HepG2 (cell line): ENCODE measurements around the gene CHID1. TPM values are rescaled to one million over a fixed set of nuclear protein-coding genes. Genes with fewer than 3 reads are reported as not detected.

Experiments
- AKNA ChIP-seq: sonication (generic); formaldehyde crosslinking; IDR thresholded peaks from 2 replicates; pipeline ENCODE4 v1.4.0; 2020; ENCODE audit warnings: missing genetic modification reagents, borderline replicate concordance
- ERF ChIP-seq: IDR thresholded peaks from 2 replicates; pipeline ENCODE4 v1.6.1; 2018; ENCODE audit warnings: missing biosample characterization, missing genetic modification reagents
- FOSL1 ChIP-seq: sonication (generic); formaldehyde crosslinking; IDR thresholded peaks from 2 replicates; pipeline ENCODE4 v1.9.0; 2021; ENCODE audit warnings: missing genetic modification reagents, borderline replicate concordance
- HNRNPK ChIP-seq: fragments of 200-400 bp; formaldehyde crosslinking; IDR thresholded peaks from 2 replicates; pipeline ENCODE4 v1.6.1; 2018; ENCODE audit warnings: low read length, low read depth, moderate library complexity, mild to moderate bottlenecking; ENCODE audit not compliant: poor library complexity, severe bottlenecking
- HOXD1 ChIP-seq: sonication (generic); formaldehyde crosslinking; IDR thresholded peaks from 2 replicates; pipeline ENCODE4 v1.5.0; 2020; ENCODE audit warnings: missing genetic modification reagents
- IKZF1 ChIP-seq: fragments of 450-650 bp; IDR thresholded peaks from 2 replicates; pipeline ENCODE4 v1.7.1; 2016
- MTF1 ChIP-seq: sonication (generic); formaldehyde crosslinking; IDR thresholded peaks from 2 replicates; pipeline ENCODE4 v1.5.0; 2020; ENCODE audit warnings: missing genetic modification reagents
- MYC ChIP-seq: sonication (generic); formaldehyde crosslinking; IDR thresholded peaks from 2 replicates; pipeline ENCODE4 v1.9.0; 2021; ENCODE audit warnings: missing genetic modification reagents, borderline replicate concordance
- NCOA5 ChIP-seq: sonication (generic); formaldehyde crosslinking; IDR thresholded peaks from 2 replicates; pipeline ENCODE4 v1.4.0; 2020; ENCODE audit warnings: missing genetic modification reagents
- NFKBIZ ChIP-seq: IDR thresholded peaks from 2 replicates; pipeline ENCODE4 v1.6.1; 2018; ENCODE audit warnings: missing genetic modification reagents, missing compliant biosample characterization
- PBX2 ChIP-seq: IDR thresholded peaks from 2 replicates; pipeline ENCODE4 v1.6.1; 2016; ENCODE audit warnings: control low read depth
- PRMT3 ChIP-seq: sonication (generic); formaldehyde crosslinking; IDR thresholded peaks from 2 replicates; pipeline ENCODE4 v1.8.1; 2022; ENCODE audit warnings: low read depth, mild to moderate bottlenecking, moderate library complexity, missing genetic modification reagents, borderline replicate concordance
- RBAK ChIP-seq: sonication (generic); formaldehyde crosslinking; IDR thresholded peaks from 2 replicates; pipeline ENCODE4 v1.5.1; 2020; ENCODE audit warnings: mild to moderate bottlenecking, missing genetic modification reagents
- THYN1 ChIP-seq: sonication (generic); formaldehyde crosslinking; IDR thresholded peaks from 2 replicates; pipeline ENCODE4 v1.8.1; 2023; ENCODE audit warnings: low read depth, mild to moderate bottlenecking, moderate library complexity, missing genetic modification reagents, borderline replicate concordance
- TRIM24 ChIP-seq: sonication (generic); formaldehyde crosslinking; IDR thresholded peaks from 2 replicates; pipeline ENCODE4 v1.8.0; 2022; ENCODE audit warnings: mild to moderate bottlenecking, missing genetic modification reagents
- ZC3H13 ChIP-seq: sonication (generic); formaldehyde crosslinking; IDR thresholded peaks from 2 replicates; pipeline ENCODE4 v1.8.1; 2023; ENCODE audit warnings: mild to moderate bottlenecking, missing genetic modification reagents, moderate library complexity
- ZKSCAN8 ChIP-seq: IDR thresholded peaks from 2 replicates; pipeline ENCODE4 v1.6.1; 2016; ENCODE audit warnings: borderline replicate concordance, missing genetic modification reagents, missing compliant biosample characterization
- ZNF205 ChIP-seq: IDR thresholded peaks from 2 replicates; pipeline ENCODE4 v1.6.1; 2018; ENCODE audit warnings: missing biosample characterization, missing genetic modification reagents
- ZNF225 ChIP-seq: sonication (generic); formaldehyde crosslinking; IDR thresholded peaks from 2 replicates; pipeline ENCODE4 v1.4.0; 2020; ENCODE audit warnings: mild to moderate bottlenecking, missing genetic modification reagents
- ZNF331 ChIP-seq: sonication (generic); formaldehyde crosslinking; IDR thresholded peaks from 2 replicates; pipeline ENCODE4 v1.4.0; 2020; ENCODE audit warnings: missing genetic modification reagents
- ZNF879 ChIP-seq: sonication (generic); formaldehyde crosslinking; IDR thresholded peaks from 2 replicates; pipeline ENCODE4 v1.8.1; 2023; ENCODE audit warnings: missing genetic modification reagents
- polyA plus RNA-seq, 8 experiments: library from polyadenylated mRNA; depleted of rRNA in 3 of 8; stranded (reverse) in 7 of 8; unstranded in 1 of 8; fragments of >200 nt; fragmentation: Illumina TruSeq in 4 of 8; extraction: Trizol in 4 of 8; gene quantifications; 2 replicates each; pipeline versions ENCODE4 v1.2.1 to v1.2.3, GENCODE V29; 2011 to 2016; ENCODE audit warnings: low read depth in 4 of 8, missing spikeins in 1 of 8, mixed read lengths in 1 of 8; ENCODE audit not compliant: insufficient read depth in 1 of 8
- total RNA-seq, 5 experiments: library from RNA; depleted of rRNA; stranded (reverse); fragments of >200 nt; fragmentation: Illumina TruSeq; extraction: Trizol; gene quantifications; 2 replicates each; pipeline ENCODE4 v1.2.3, GENCODE V29; 2016; ENCODE audit warnings: low read depth in 1 of 5
- TF ChIP-seq, protein P1 (sequence below): sonication (generic); formaldehyde crosslinking; IDR thresholded peaks from 2 replicates; pipeline ENCODE4 v1.8.0; 2022; ENCODE audit warnings: missing genetic modification reagents, mild to moderate bottlenecking, borderline replicate concordance
- TF ChIP-seq, protein P2 (sequence below): sonication (generic); formaldehyde crosslinking; IDR thresholded peaks from 2 replicates; pipeline ENCODE4 v1.9.0; 2021; ENCODE audit warnings: missing genetic modification reagents, mild to moderate bottlenecking, borderline replicate concordance

Gene CHID1
- total and polyA plus RNA-seq, 2 of the 13 experiments (the other 11 are each of a cell fraction or from before 2014, with no cell fraction given): 65.1 to 93.6 TPM

- no peak for TF ChIP-seq AKNA (CRISPR knock-in tag)
- no peak for TF ChIP-seq PBX2 (CRISPR knock-in tag)
- TF ChIP-seq ZC3H13 (CRISPR knock-in tag): 0 out of 2 replicates have a peak, but pooled peaks have one; percentile 13
- TF ChIP-seq, protein P1, sequence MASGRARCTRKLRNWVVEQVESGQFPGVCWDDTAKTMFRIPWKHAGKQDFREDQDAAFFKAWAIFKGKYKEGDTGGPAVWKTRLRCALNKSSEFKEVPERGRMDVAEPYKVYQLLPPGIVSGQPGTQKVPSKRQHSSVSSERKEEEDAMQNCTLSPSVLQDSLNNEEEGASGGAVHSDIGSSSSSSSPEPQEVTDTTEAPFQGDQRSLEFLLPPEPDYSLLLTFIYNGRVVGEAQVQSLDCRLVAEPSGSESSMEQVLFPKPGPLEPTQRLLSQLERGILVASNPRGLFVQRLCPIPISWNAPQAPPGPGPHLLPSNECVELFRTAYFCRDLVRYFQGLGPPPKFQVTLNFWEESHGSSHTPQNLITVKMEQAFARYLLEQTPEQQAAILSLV: no peak
- TF ChIP-seq TRIM24: no peak
- TF ChIP-seq NCOA5 (CRISPR knock-in tag): no peak
- no peak for TF ChIP-seq MTF1 (CRISPR knock-in tag)
- TF ChIP-seq ZNF225 (CRISPR knock-in tag): no peak
- TF ChIP-seq NFKBIZ (CRISPR knock-in tag): no peak
- TF ChIP-seq RBAK (CRISPR knock-in tag): no peak
- no peak for TF ChIP-seq IKZF1
- no peak for TF ChIP-seq FOSL1 (CRISPR knock-in tag)
- TF ChIP-seq MYC (CRISPR knock-in tag): no peak
- no peak for TF ChIP-seq ZNF879 (CRISPR knock-in tag)
- TF ChIP-seq ZNF331 (CRISPR knock-in tag): no peak
- no peak for TF ChIP-seq HOXD1 (CRISPR knock-in tag)
- TF ChIP-seq ZKSCAN8 (CRISPR knock-in tag): no peak
- TF ChIP-seq THYN1 (CRISPR knock-in tag): no peak
- TF ChIP-seq ERF (CRISPR knock-in tag): no peak
- no peak for TF ChIP-seq HNRNPK
- TF ChIP-seq, protein P2, sequence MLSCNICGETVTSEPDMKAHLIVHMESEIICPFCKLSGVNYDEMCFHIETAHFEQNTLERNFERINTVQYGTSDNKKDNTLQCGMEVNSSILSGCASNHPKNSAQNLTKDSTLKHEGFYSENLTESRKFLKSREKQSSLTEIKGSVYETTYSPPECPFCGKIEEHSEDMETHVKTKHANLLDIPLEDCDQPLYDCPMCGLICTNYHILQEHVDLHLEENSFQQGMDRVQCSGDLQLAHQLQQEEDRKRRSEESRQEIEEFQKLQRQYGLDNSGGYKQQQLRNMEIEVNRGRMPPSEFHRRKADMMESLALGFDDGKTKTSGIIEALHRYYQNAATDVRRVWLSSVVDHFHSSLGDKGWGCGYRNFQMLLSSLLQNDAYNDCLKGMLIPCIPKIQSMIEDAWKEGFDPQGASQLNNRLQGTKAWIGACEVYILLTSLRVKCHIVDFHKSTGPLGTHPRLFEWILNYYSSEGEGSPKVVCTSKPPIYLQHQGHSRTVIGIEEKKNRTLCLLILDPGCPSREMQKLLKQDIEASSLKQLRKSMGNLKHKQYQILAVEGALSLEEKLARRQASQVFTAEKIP (CRISPR knock-in tag): no peak
- TF ChIP-seq PRMT3 (CRISPR knock-in tag): no peak
- TF ChIP-seq ZNF205 (CRISPR knock-in tag): no peak
Measured at GRCh38 chr11:843086-843734, 67.4 kb downstream of the CHID1 start (continued).
